HK-2 (cell line): Measurements from ENCODE around the gene UGT1A5.

Experiments used
- DNase-seq: peaks from one replicate; pipeline ENCODE4 v3.0.0-alpha.2; 2018; ENCODE audit not compliant: unreplicated experiment

UGT1A5 gene

GRCh38 chr2:233780771-233781170, 68.1 kb downstream of the UGT1A5 start:
- no peak for DNase-seq

GRCh38 chr2:233789554-233789953, 76.8 kb downstream of the UGT1A5 start:
- DNase-seq = no peak

- no peak for DNase-seq
These were observed 78.6 kb downstream of the UGT1A5 start for GRCh38 chr2:233791151-233791882.

- DNase-seq = no peak
These were observed 79.2 kb downstream of the UGT1A5 start for GRCh38 chr2:233791883-233792329.

- DNase-seq = no peak
These were observed 80.0 kb downstream of the UGT1A5 start for GRCh38 chr2:233792720-233793119.

GRCh38 chr2:233793465-233794127, 80.9 kb downstream of the UGT1A5 start:
- DNase-seq = no peak

GRCh38 chr2:233794128-233794658, 81.5 kb downstream of the UGT1A5 start:
- DNase-seq = no peak

GRCh38 chr2:233795735-233796171, 83.0 kb downstream of the UGT1A5 start:
- no peak for DNase-seq

GRCh38 chr2:233796254-233796653, 83.5 kb downstream of the UGT1A5 start:
- no peak for DNase-seq

- no peak for DNase-seq
These were observed 85.8 kb downstream of the UGT1A5 start for GRCh38 chr2:233798335-233799086.

GRCh38 chr2:233799087-233799665, 86.5 kb downstream of the UGT1A5 start:
- no peak for DNase-seq

GRCh38 chr2:233799716-233800115, 87.0 kb downstream of the UGT1A5 start:
- no peak for DNase-seq

- no peak for DNase-seq
These were observed 87.5 kb downstream of the UGT1A5 start for GRCh38 chr2:233800208-233800607.

GRCh38 chr2:233801357-233802131, 88.8 kb downstream of the UGT1A5 start:
- DNase-seq = peak; percentile 7

GRCh38 chr2:233802132-233802815, 89.6 kb downstream of the UGT1A5 start:
- no peak for DNase-seq

GRCh38 chr2:233803292-233803911, 90.7 kb downstream of the UGT1A5 start:
- no peak for DNase-seq

- DNase-seq = no peak
These were observed 91.3 kb downstream of the UGT1A5 start for GRCh38 chr2:233803994-233804393.

- no peak for DNase-seq
These were observed 94.6 kb downstream of the UGT1A5 start for GRCh38 chr2:233807215-233807865.
